ENCODE data around the gene GNGT2. TPM values are rescaled to one million over a fixed set of nuclear protein-coding genes. Genes with fewer than 3 reads are reported as not detected.

The GNGT2 gene
- total RNA-seq, 1 donor from 2014 or later: 0.58 TPM

DNA sequence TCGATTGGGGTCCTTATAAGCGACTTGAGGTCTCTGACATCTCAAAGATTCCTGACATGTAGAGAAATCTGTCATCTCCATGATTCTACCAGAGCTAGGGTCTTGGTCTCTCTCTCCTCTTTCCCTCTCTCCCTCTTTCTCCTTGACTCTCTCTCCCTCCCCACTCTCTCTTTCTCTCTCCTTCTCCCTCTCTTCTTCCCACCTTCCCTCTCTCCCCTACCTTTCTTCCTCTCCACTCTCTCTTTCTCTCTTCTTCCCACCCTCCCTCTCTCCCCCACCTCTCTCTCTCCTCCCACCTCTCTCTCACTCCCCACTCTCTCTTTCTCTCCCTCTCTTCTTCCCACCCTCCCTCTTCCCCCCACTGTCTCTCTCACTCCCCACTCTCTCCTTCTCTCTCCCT is 45.2 kb downstream of the GNGT2 start:
- H3K27me3 ChIP-seq (ENCODE audit: control insufficient read depth, insufficient read depth, low read length): peaks cover 9% of the 10 kb centered on the region
- TF ChIP-seq CTCF (IDR thresholded peaks at IDR 0.05; ENCODE audit: insufficient read depth, low read length, poor library complexity, severe bottlenecking): no peak

DNA sequence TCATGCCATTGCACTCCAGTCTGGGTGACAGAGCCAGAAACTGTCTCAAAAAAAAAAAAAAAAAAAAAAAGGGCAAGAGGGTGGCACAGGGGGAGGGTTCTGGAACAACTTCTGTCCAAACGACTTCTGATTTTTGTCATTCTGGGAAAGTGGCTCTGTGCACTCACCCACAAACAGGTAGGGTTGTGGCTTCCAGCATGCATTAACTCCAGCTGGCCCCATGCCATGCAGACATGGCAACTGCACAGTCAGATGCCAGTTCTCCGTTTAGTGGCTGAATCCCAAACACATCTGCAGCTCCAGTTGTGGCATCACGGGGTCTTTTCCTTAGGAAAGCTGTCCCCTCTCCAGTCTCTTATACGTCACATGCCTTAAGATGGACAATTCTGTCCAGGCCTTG is 47.5 kb downstream of the GNGT2 start:
- DNase-seq (ENCODE audit: low read depth): no peak
- TF ChIP-seq CTCF (IDR thresholded peaks at IDR 0.05; ENCODE audit: insufficient read depth, low read length, poor library complexity, severe bottlenecking): no peak
- H3K36me3 ChIP-seq (ENCODE audit: control insufficient read depth, insufficient read depth, low read length): no peaks in the 10 kb centered on the region
- peaks cover 2% of the 10 kb centered on the region for H3K27me3 ChIP-seq (ENCODE audit: control insufficient read depth, insufficient read depth, low read length)
- H3K4me3 ChIP-seq (ENCODE audit: low read depth, low read length): no peak overlapping the region

More for the DNA sequence above, 45.2 kb downstream of the GNGT2 start:
- Histone ChIP-seq H3K36me3 (ENCODE audit: control insufficient read depth, insufficient read depth, low read length) (no peaks in the 10 kb centered on the region), H3K4me3 (ENCODE audit: low read depth, low read length) (no peak overlapping the region)
- no peak for DNase-seq (ENCODE audit: low read depth)

GRCh38 chr17:49157784-49158183 is 52.6 kb downstream of the GNGT2 start:
- no peak overlapping the region for H3K4me3 ChIP-seq (ENCODE audit: low read depth, low read length)
- peak; percentile 19 for DNase-seq (ENCODE audit: low read depth)
- no peaks in the 10 kb centered on the region for H3K27me3 ChIP-seq (ENCODE audit: control insufficient read depth, insufficient read depth, low read length)
- no peak for TF ChIP-seq CTCF (IDR thresholded peaks at IDR 0.05; ENCODE audit: insufficient read depth, low read length, poor library complexity, severe bottlenecking)
- H3K36me3 ChIP-seq (ENCODE audit: control insufficient read depth, insufficient read depth, low read length): no peaks in the 10 kb centered on the region

GRCh38 chr17:49156256-49156655 is 54.1 kb downstream of the GNGT2 start:
- Histone ChIP-seq H3K36me3 (ENCODE audit: control insufficient read depth, insufficient read depth, low read length) (no peaks in the 10 kb centered on the region), H3K4me3 (ENCODE audit: low read depth, low read length) (no peak overlapping the region), H3K27me3 (ENCODE audit: control insufficient read depth, insufficient read depth, low read length) (no peaks in the 10 kb centered on the region)
- DNase-seq (ENCODE audit: low read depth): no peak
- TF ChIP-seq CTCF (IDR thresholded peaks at IDR 0.05; ENCODE audit: insufficient read depth, low read length, poor library complexity, severe bottlenecking): no peak

Other genes starting within 250 kb of the GNGT2 start
- not detected in 2 replicates for gene GIP, start 242.0 kb downstream of the GNGT2 start, total RNA-seq
- gene IGF2BP1, start 213.2 kb downstream of the GNGT2 start, total RNA-seq: 10.2 and 10.4 TPM in 2 replicates
- 0.34 and 0.50 TPM in 2 replicates for gene B4GALNT2, start 77.8 kb downstream of the GNGT2 start, total RNA-seq
- gene ABI3, start 133 bp upstream of the GNGT2 start, total RNA-seq: 0.41 and 0.42 TPM in 2 replicates
- gene PHOSPHO1, start 20.2 kb upstream of the GNGT2 start, total RNA-seq: not detected in 2 replicates
- gene ZNF652, start 151.7 kb upstream of the GNGT2 start, total RNA-seq: 20.7 and 21.4 TPM in 2 replicates
- gene PHB1, start 204.3 kb upstream of the GNGT2 start, total RNA-seq: 137 and 143 TPM in 2 replicates